HG03097 (cell line): ENCODE data around the gene NELL2.

Experiments used
- ATAC-seq: cut with Tn5 transposase; IDR thresholded peaks from one replicate; pipeline ENCODE4 v1.9.1; 2021; ENCODE audit not compliant: unreplicated experiment, low FRiP score

NELL2 gene

GRCh38 chr12:44500423-44500822 lies 375.7 kb downstream of the NELL2 start:
- no peak for ATAC-seq

GRCh38 chr12:44497044-44497443 lies 379.1 kb downstream of the NELL2 start:
- ATAC-seq, result no peak

- no peak for ATAC-seq
These were observed 385.9 kb downstream of the NELL2 start for GRCh38 chr12:44490181-44490580.

GRCh38 chr12:44488180-44488579 lies 387.9 kb downstream of the NELL2 start:
- no peak for ATAC-seq

- no peak for ATAC-seq
These were observed 391.3 kb downstream of the NELL2 start for GRCh38 chr12:44484862-44485261.

GRCh38 chr12:44477331-44477980 lies 398.7 kb downstream of the NELL2 start:
- ATAC-seq, result no peak

GRCh38 chr12:44476683-44477082 lies 399.4 kb downstream of the NELL2 start:
- ATAC-seq, result no peak

- ATAC-seq, result no peak
These were observed 411.0 kb downstream of the NELL2 start for GRCh38 chr12:44465139-44465538.

- ATAC-seq, result no peak
These were observed 411.9 kb downstream of the NELL2 start for GRCh38 chr12:44464180-44464579.

GRCh38 chr12:44462729-44463128 lies 413.4 kb downstream of the NELL2 start:
- ATAC-seq, result no peak

- no peak for ATAC-seq
These were observed 415.9 kb downstream of the NELL2 start for GRCh38 chr12:44460261-44460660.

- ATAC-seq, result no peak
These were observed 416.5 kb downstream of the NELL2 start for GRCh38 chr12:44459569-44459968.
